ENCODE data around the gene RNF220.

DNA sequence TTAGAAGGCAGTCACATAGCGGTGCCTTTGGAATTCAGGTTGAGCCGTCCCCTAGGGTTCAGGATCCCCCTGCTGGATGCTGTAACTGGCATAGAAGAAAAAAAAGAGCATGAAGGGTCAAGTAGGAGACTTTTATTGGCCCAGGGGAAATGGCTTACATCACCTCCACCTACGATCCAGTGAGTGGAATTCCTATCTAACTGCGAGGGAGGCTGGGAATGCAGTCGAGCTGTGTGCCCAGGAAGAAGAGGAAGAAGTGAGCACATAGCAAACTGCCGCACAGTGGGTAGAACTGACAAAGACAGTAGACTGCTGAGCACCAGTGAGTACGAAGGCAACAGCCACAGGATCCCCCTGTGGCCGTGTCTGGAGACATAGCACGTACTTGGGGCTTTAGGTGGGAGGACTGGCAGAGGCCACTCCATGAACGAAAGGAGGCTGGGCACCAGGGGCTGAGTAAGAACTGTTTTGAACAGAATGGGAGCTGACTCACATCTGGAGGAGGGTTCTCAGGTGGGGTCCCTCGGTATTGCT, 79.2 kb downstream of the RNF220 start:
- TF ChIP-seq CTCF (IDR thresholded peaks at IDR 0.05 in 8 of 11, conservative IDR thresholded peaks at IDR 0.05 in 3 of 11) = no peak
- TF ChIP-seq POLR2A (IDR thresholded peaks at IDR 0.05) = no peak

All from spleen (tissue), 7 donors.